ENCODE measurements around the gene SOX6.

DNA sequence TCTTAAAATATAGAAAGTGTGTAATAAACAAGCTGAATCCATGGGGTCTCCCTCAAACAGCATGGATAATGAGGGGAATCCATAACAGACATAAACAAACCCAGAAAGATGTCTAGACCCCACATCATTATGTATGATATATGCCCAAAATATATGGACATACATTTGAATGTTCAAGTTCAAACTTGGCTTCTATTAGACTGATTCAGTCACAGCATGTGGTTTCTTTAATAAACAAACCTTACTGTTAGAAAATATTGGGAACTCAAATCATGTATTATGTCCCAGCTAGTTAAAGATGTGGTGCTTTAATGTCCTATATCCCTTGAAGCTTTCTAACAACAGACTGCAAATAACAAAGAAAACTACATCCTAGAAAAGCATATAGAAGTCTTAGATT is 228.6 kb downstream of the SOX6 start:
- TF ChIP-seq, protein P1, sequence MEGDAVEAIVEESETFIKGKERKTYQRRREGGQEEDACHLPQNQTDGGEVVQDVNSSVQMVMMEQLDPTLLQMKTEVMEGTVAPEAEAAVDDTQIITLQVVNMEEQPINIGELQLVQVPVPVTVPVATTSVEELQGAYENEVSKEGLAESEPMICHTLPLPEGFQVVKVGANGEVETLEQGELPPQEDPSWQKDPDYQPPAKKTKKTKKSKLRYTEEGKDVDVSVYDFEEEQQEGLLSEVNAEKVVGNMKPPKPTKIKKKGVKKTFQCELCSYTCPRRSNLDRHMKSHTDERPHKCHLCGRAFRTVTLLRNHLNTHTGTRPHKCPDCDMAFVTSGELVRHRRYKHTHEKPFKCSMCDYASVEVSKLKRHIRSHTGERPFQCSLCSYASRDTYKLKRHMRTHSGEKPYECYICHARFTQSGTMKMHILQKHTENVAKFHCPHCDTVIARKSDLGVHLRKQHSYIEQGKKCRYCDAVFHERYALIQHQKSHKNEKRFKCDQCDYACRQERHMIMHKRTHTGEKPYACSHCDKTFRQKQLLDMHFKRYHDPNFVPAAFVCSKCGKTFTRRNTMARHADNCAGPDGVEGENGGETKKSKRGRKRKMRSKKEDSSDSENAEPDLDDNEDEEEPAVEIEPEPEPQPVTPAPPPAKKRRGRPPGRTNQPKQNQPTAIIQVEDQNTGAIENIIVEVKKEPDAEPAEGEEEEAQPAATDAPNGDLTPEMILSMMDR (IDR thresholded peaks at IDR 0.05; ENCODE audit: low read length), result no peak
- TF ChIP-seq EZH2 (optimal IDR thresholded peaks at IDR 0.05; ENCODE audit: low read depth, low read length), result no peak

Data from MM.1S (cell line).